H7 (cell line): ENCODE data around the gene PAX1. TPM values are rescaled to one million over a fixed set of nuclear protein-coding genes. Genes with fewer than 3 reads are reported as not detected.

Source experiments
- DNase-seq: peaks from one replicate; pipeline ENCODE4 v3.0.0; 2012
- H3K27me3 ChIP-seq: 2 replicates; pipeline ENCODE4 v1.6.0; 2011; ENCODE audit warnings: mild to moderate bottlenecking, low read length; ENCODE audit not compliant: control insufficient read depth, insufficient read depth
- H3K36me3 ChIP-seq: replicated peaks from 2 replicates; pipeline ENCODE4 v1.5.1; 2011; ENCODE audit warnings: low read length; ENCODE audit not compliant: control insufficient read depth, insufficient read depth
- H3K4me3 ChIP-seq: 2 replicates; pipeline ENCODE4 v1.5.1; 2011; ENCODE audit warnings: low read depth, mild to moderate bottlenecking, control low read depth, low read length, moderate library complexity; ENCODE audit not compliant: insufficient read depth
- total RNA-seq: library from RNA; depleted of rRNA; stranded (reverse); fragments of >200 nt; shearing (Covaris generic); gene quantifications from 2 replicates; pipeline ENCODE4 v1.2.3, GENCODE V29; 2014; rRNA removed

PAX1 gene
- not detected in 2 replicates for total RNA-seq

DNA sequence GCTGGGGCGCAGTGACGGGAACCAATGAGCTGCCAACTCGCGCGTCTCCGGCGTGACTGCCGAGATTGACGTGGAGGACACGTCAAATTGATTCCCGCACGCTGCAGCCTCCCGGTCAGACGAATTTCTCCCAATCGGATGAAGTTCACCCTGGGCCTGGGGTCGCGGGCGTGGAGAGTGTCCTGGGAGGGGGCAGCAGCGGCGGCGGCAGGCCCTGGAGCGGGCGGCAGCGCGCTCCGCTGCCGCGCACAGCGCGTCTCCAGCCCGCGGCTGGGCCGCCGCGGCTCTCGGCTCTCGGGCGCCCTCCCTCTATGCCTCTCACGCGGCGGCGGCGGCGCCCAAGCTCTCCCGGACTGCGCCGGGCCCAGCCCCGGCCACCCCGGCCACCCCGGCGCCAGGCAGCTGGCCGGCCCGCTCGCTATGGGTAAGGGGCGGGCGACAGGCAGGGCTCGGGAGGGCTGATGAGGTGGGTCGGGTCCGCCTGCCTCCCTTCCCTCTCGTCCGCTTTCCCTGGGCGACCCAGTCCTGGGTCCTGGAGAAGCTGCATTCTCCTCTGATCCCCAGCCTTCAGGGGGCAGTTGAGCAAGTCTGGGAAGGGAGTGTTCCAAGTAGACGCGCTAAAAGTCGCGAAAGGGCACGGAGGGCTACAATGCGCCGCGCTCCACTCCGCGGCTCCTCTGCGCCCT lies at the start of gene PAX1:
Gene PAX1, plus strand, starts transcription at position 90 of the 686 bp plus-strand sequence. Its CDS starts 49 bp downstream, at position 139.
- Histone ChIP-seq H3K36me3 (no peaks in the 10 kb centered on the region), H3K4me3 (peak within 1 kb of the TSS; percentile 2; the same call in 1 of the 2 replicates)
- peak; percentile 83 for DNase-seq

DNA sequence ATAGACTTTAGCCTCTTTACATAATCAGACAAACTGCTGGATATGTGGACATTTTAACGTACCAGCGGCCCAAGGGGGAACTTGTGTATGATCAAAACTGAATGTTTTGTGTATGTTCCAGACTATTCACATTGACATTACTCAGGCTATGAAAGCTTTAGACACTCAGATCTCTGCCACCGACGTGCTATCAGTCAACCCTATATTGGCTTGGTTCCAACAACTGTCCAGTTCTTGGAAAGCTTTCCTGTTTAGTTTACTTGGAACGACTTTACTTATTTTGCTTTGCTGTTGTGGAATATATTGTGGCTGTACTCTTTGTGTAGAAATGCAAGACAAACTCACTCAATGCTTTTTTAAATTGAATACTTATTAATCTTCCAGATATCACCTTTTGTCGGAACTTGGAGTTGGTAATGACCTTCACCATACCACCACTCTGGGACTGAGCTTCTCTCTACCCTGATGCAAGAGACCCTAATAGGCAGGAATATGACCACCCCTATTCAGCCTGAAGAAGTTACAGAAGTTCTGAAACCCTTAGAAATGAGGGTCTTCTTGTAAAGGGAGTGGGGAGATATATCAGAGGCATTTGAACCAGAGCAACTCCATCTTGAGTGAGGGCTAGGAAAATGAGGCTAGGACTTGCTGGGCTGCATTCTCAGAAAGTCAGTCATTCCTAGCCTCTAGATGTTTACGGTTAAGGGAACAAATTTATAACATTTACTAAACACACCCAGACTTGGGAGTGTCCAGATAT lies 49.0 kb upstream of the PAX1 start:
- H3K4me3 ChIP-seq: no peak overlapping the region
- H3K27me3 ChIP-seq: no peaks in the 10 kb centered on the region
- no peaks in the 10 kb centered on the region for H3K36me3 ChIP-seq
- DNase-seq: no peak

More for the DNA sequence above, at the start of gene PAX1:
- H3K27me3 ChIP-seq: peaks cover 100% of the 10 kb centered on the region

DNA sequence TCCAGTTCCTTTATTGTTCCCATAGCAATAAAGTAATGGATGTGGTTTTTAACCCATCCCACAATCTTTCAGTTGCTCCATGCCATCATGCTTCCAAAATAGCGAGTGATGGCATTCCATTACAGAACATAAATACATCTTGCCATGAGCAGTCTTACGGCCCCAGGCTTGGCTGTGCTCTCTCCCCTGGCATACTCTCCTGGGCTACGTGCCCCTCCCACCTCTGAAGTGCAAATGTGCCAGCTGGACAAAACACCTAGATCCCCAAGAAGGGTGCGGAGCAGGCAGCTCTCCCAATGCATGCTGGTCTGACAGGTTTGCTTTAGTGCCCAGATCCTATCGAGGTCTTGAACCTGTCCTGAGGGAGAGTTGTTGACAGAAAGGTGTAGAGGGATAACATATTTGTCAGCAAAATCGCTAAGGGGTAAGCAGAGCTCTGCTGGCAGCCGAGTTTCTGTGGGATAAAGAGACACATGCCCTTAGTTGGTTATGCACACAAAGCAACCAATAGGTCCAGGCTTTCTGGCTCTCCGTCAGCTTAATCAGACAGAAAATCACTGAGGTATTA lies 43.9 kb upstream of the PAX1 start:
- DNase-seq: no peak
- no peak overlapping the region for H3K4me3 ChIP-seq
- H3K36me3 ChIP-seq: no peaks in the 10 kb centered on the region
- no peaks in the 10 kb centered on the region; the same call in 1 of the 2 replicates for H3K27me3 ChIP-seq

DNA sequence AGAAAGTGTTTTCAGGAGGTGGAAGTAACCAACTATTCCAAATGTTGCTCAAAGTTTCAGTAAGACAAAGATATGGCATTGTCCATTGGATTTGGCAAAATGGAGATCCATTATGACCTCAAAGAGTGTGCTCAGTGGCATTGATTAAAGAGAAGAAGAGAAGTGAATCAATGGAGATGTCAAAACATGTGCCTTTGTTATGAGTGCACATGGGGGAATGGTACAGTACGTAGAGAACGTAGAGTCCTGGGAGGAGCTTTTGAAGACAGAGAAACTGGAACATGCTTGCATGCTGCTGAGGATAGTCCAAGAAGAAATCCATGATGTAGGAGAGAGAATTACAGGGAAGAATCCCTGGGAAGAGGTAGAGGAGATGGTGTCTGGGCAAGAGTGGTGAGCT lies 42.0 kb upstream of the PAX1 start:
- H3K36me3 ChIP-seq: no peaks in the 10 kb centered on the region
- DNase-seq: no peak
- H3K27me3 ChIP-seq: no peaks in the 10 kb centered on the region; the same call in 1 of the 2 replicates
- H3K4me3 ChIP-seq: no peak overlapping the region

DNA sequence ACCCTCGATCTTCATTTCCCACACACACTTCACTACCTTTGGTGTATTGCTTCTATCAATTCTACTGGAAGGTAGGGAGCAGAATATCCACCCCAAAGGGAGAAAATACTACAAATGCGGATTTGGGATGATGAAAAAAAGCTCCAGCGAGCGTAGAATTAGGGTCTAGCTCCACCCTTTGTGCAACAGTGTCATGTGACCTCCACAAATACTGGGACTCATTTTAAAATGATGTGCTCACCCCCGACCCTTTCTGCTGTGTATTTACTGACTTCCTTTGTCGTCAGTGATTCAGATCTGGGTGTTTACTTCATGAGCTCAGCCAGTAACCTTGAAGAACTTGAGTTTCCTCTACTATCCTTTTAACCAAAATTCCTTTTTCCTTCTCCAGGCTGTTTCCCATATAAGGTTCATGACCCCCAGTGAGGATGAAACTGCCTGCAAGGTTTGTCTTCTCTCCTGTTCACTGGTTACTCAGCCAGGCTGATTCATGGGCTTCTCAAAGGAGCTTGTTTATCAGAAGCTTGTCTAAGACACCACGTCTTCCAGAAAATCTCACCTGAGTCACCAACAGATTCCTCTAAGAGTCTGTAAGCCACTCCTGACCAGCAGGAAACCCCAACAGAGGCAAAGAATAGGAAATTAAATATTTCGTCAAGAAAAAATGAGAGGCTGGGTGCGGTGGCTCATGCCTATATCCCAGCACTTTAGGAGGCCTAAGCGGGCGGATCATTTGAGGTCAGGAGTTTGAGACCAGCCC lies 39.6 kb upstream of the PAX1 start:
- H3K36me3 ChIP-seq: no peaks in the 10 kb centered on the region
- H3K27me3 ChIP-seq: no peaks in the 10 kb centered on the region; the same call in 1 of the 2 replicates
- H3K4me3 ChIP-seq: no peak overlapping the region
- no peak for DNase-seq

DNA sequence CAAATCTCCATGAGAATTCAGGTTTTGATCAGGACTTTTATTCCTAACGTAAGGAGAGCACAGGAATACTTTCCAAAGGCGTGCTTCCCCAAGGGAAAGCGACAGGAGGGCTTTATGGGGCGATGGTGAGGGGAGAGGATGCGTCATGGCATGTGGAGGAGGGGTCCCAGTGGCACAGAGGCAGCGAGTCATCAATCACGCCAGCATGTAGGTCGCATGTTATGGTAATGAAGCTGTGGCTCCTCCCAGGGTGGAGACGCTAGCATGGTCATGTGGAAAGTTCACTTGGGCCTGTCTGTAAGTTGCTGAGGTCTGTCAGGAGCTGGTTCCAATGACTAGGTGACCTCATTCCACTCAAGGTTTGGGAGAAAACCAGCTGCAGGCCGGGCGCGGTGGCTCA lies 35.3 kb upstream of the PAX1 start:
- Histone ChIP-seq H3K27me3 (no peaks in the 10 kb centered on the region), H3K4me3 (no peak overlapping the region), H3K36me3 (no peaks in the 10 kb centered on the region)
- no peak for DNase-seq

DNA sequence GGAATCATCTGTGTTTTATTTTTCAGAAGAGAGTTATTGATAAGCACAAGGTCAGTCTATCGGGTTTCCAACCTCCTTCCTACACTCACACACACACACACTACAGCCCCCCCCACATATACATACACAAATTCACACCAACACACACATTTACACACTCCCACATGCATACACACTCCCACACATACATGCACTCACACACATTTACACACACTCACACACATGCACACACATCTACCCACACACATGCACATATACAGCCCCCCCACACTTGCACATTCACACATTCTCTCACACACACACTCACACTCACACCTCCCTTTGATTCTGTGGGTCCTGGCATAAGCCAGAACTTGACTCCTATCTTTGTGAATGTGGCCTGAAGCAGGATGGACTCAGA lies 34.5 kb upstream of the PAX1 start:
- no peak overlapping the region for H3K4me3 ChIP-seq
- DNase-seq: no peak
- no peaks in the 10 kb centered on the region for H3K36me3 ChIP-seq
- no peaks in the 10 kb centered on the region for H3K27me3 ChIP-seq

DNA sequence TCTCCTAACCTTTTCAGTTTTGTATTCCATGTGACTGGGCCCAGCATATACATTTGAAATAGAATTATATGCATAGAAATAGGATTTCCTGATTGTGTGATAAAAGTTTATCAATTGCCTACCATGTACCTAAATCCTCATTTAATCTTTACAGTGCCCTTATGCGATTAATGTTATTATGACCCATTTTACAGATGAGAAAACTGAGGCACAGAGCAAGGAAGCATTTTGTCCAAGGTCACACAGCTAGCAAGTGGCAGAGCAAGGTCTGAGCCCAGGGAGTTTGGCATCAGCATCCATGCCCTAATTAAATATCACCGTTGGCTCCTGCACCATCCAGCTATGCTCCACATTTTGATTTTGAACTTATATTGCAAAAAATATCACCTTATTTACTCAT lies 28.2 kb upstream of the PAX1 start:
- Histone ChIP-seq H3K4me3 (no peak overlapping the region), H3K27me3 (no peaks in the 10 kb centered on the region; the same call in 1 of the 2 replicates), H3K36me3 (no peaks in the 10 kb centered on the region)
- no peak for DNase-seq

DNA sequence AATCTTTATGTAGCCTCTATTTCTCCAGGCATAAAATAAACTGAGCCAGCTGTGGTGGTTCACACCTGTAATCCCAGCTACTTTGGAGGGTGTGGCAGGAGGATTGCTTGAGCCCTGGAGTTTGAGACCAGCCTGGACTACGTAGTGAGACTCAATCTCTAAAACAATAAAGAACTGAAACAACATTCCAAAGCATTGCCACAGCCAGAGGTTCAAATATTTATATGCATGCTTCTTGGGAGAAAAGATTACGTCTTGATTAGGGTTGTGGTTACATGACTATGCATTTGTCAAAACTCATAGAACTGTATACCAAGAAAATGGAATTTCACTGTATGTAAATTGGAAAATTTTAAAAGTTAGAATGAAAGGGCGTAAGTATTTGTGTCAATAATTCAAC lies 27.7 kb upstream of the PAX1 start:
- Histone ChIP-seq H3K27me3 (no peaks in the 10 kb centered on the region; the same call in 1 of the 2 replicates), H3K4me3 (no peak overlapping the region), H3K36me3 (no peaks in the 10 kb centered on the region)
- DNase-seq: no peak

DNA sequence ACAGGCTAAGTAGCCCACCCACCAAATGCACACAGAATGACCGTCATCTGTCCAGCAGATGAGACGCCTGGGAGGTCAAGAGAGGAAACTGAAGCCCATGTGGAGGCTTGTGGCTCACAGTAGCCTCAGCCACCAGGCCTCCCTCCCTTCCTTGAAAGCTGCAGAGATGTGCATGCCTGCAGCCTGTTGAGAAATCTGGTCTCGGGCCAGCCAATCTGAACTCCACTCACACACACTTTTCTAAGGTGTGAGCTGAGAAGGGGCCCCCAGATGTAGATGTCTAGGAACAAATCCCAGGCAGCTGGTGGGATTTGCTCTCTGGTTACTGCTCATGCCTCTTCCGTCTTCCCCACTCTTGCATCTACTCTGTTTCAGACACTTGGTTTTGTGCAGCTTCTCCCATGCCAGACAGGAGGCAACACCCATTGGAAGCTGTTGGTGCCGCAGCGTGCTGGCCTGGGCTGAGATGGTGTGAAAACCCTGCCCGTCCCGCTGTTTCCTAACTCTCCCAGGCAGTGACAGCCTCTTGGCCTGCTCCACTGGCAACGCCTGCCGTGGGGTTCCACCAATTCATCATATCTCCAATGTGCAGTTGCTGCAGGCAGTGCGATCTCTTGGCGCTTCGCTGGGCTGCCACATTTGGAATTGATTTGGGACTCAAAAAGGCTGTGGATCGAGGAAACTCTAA lies 24.1 kb upstream of the PAX1 start:
- Histone ChIP-seq H3K36me3 (no peaks in the 10 kb centered on the region), H3K27me3 (no peaks in the 10 kb centered on the region; the same call in 1 of the 2 replicates), H3K4me3 (no peak overlapping the region)
- no peak for DNase-seq

DNA sequence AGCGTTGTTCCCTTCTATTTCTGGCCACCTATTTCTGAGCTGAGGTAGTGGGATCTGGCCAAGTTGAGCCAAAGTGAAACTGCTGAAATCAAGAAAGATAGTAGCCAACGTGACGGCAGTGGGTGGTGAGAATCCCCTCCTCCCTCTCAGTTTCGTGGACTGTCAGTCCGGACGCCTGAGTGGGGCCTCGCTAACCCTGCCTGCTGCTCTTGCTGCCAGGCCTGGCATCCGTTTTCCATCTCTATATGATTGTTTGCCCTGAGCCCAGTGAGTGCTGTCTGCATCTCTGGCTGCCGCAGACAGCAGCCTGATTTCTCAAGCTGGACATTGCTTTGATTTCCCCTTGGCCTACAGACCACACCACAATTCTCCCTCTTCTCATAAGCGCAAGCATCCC lies 23.5 kb upstream of the PAX1 start:
- DNase-seq: no peak
- H3K36me3 ChIP-seq: no peaks in the 10 kb centered on the region
- no peaks in the 10 kb centered on the region; the same call in 1 of the 2 replicates for H3K27me3 ChIP-seq
- no peak overlapping the region for H3K4me3 ChIP-seq

DNA sequence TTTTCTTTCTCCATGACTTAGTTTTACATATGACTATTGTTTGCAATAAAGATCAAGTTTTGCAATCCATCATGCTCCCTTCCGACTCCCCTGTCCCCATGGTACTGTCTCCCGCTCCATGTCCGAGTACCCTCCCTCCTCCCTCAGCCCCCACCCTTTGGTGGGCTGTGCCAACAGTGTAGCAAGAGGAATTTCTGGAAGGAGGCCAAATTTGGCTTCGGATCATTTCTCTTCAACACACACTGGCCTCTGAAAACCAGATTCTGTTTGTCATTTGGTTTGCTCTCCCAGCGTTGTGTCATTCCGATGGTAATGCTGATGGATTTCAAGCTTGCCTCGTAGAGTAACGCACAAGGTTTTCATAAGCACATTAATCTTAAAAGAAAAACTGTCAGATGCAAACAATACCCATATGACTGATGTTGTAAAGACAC lies 22.9 kb upstream of the PAX1 start:
- DNase-seq: no peak
- no peak overlapping the region for H3K4me3 ChIP-seq
- H3K36me3 ChIP-seq: no peaks in the 10 kb centered on the region
- no peaks in the 10 kb centered on the region; the same call in 1 of the 2 replicates for H3K27me3 ChIP-seq

DNA sequence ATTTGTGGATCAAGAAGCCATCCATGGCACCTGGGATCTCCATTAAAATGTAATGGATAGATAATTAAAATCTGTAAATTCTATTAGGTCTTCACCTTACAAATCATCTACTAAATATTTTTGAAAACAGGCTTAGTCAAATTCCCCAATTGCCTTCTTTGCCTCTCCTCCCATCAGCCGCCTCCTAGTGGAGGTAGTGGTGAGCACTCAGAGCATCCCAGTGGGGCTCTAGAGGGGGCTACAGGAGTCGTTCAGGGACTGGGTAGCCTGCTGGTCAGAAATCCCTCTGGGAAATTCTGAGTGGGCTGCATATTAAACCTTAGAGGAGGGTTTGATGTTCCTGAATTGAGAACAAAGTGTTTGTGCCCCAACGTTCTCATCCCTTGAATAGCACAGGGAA lies 20.8 kb upstream of the PAX1 start:
- no peaks in the 10 kb centered on the region; the same call in 1 of the 2 replicates for H3K27me3 ChIP-seq
- H3K4me3 ChIP-seq: no peak overlapping the region
- H3K36me3 ChIP-seq: no peaks in the 10 kb centered on the region
- peak; percentile 71 for DNase-seq

DNA sequence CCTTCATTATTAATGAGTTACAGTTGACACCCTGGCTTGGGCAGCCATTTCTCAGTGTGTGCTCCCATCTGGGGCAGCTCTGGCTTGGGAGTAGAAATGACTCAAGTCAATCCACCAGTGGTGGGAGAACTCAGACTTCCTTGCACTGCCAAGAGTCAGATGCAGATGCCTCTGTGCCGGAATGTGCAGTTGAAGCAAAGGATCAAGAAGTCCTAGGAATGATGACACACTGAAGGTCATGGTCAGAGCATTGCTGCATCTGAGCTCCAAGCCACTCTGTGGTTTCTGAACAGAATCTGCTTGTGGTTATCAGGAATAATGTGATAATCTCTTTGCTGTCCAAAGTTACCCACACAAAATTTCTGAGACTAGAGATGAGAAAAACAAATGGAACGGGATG lies 19.5 kb upstream of the PAX1 start:
- no peak for DNase-seq
- H3K27me3 ChIP-seq: no peaks in the 10 kb centered on the region; the same call in 1 of the 2 replicates
- H3K36me3 ChIP-seq: no peaks in the 10 kb centered on the region
- H3K4me3 ChIP-seq: no peak overlapping the region
